Measurements from ENCODE around the gene SRGAP1.

The SRGAP1 gene

GRCh38 chr12:64090047-64090446 lies 245.5 kb downstream of the SRGAP1 start:
- no peak overlapping the region for H3K9ac ChIP-seq (ENCODE audit: low read length)
- H2BK120ac ChIP-seq (ENCODE audit: insufficient read depth, low read length, poor library complexity), result no peak overlapping the region
- no peak overlapping the region for H3K14ac ChIP-seq (ENCODE audit: low read length)
- no peak overlapping the region for H2BK12ac ChIP-seq (ENCODE audit: low read length)
- no peak overlapping the region for H4K91ac ChIP-seq (ENCODE audit: low read depth, low read length)
- no peaks in the 10 kb centered on the region for H3K79me2 ChIP-seq (ENCODE audit: control insufficient read depth, insufficient read depth, low read length, poor library complexity)
- H3K4me1 ChIP-seq (ENCODE audit: control insufficient read depth in 1 of 2, insufficient read depth in 2 of 2, low read length in 2 of 2), result peaks cover 0 to 5% of the 10 kb centered on the region in 2 experiments
- no peak overlapping the region for H3K18ac ChIP-seq (ENCODE audit: low read length)
- no peaks in the 10 kb centered on the region for H3K79me1 ChIP-seq (ENCODE audit: low read length)
- no peak overlapping the region for H3K27ac ChIP-seq (ENCODE audit: low read depth, low read length)
- no peak overlapping the region for H2AFZ ChIP-seq (ENCODE audit: insufficient read depth, low read length, poor library complexity)
- DNase-seq, result no peak
- no peak overlapping the region for H4K12ac ChIP-seq (ENCODE audit: low read depth, low read length)
- H3K23ac ChIP-seq (ENCODE audit: low read length), result no peak overlapping the region
- H3K27me3 ChIP-seq (ENCODE audit: insufficient read depth, low read length), result no peaks in the 10 kb centered on the region
- H4K8ac ChIP-seq (ENCODE audit: low read depth, low read length), result no peak overlapping the region
- no peak overlapping the region for H3K4ac ChIP-seq (ENCODE audit: low read depth, low read length)
- no peak overlapping the region for H3K4me3 ChIP-seq (ENCODE audit: low read depth, low read length)
- H2AK5ac ChIP-seq (ENCODE audit: low read length), result no peak overlapping the region
- no peak overlapping the region for H2BK5ac ChIP-seq (ENCODE audit: low read depth, low read length, poor library complexity)
- H3K36me3 ChIP-seq (ENCODE audit: control insufficient read depth in 1 of 2, insufficient read depth in 2 of 2, low read length in 2 of 2), result no peaks in the 10 kb centered on the region
- no peak overlapping the region for H3K4me2 ChIP-seq (ENCODE audit: low read length)
- WGBS (ENCODE audit: extremely low coverage, insufficient coverage, insufficient read length), result no CpG with 5 or more reads among the region's 1 CpG
- no peaks in the 10 kb centered on the region for H3K9me3 ChIP-seq (ENCODE audit: insufficient read depth, low read depth, low read length)

GRCh38 chr12:64091186-64091585 lies 246.7 kb downstream of the SRGAP1 start:
- no peak overlapping the region for H4K91ac ChIP-seq (ENCODE audit: low read depth, low read length)
- no peak overlapping the region for H3K9ac ChIP-seq (ENCODE audit: low read length)
- H3K4ac ChIP-seq (ENCODE audit: low read depth, low read length), result no peak overlapping the region
- H2BK120ac ChIP-seq (ENCODE audit: insufficient read depth, low read length, poor library complexity), result no peak overlapping the region
- H2BK12ac ChIP-seq (ENCODE audit: low read length), result no peak overlapping the region
- H3K27me3 ChIP-seq (ENCODE audit: insufficient read depth, low read length), result no peaks in the 10 kb centered on the region
- H3K23ac ChIP-seq (ENCODE audit: low read length), result no peak overlapping the region
- no peak overlapping the region for H4K12ac ChIP-seq (ENCODE audit: low read depth, low read length)
- no peak overlapping the region for H3K18ac ChIP-seq (ENCODE audit: low read length)
- peak overlapping the region; percentile 28 for H4K8ac ChIP-seq (ENCODE audit: low read depth, low read length)
- H3K27ac ChIP-seq (ENCODE audit: low read depth, low read length), result no peak overlapping the region
- WGBS (ENCODE audit: extremely low coverage, insufficient coverage, insufficient read length), result no CpG with 5 or more reads among the region's 4 CpGs
- H3K9me3 ChIP-seq (ENCODE audit: insufficient read depth, low read depth, low read length), result no peaks in the 10 kb centered on the region
- H2AK5ac ChIP-seq (ENCODE audit: low read length), result no peak overlapping the region
- no peak overlapping the region for H2AFZ ChIP-seq (ENCODE audit: insufficient read depth, low read length, poor library complexity)
- DNase-seq, result no peak
- no peak overlapping the region for H3K4me3 ChIP-seq (ENCODE audit: low read depth, low read length)
- H2BK5ac ChIP-seq (ENCODE audit: low read depth, low read length, poor library complexity), result no peak overlapping the region
- H3K79me1 ChIP-seq (ENCODE audit: low read length), result no peaks in the 10 kb centered on the region
- no peak overlapping the region for H3K4me2 ChIP-seq (ENCODE audit: low read length)
- no peak overlapping the region for H3K14ac ChIP-seq (ENCODE audit: low read length)
- no peaks in the 10 kb centered on the region for H3K36me3 ChIP-seq (ENCODE audit: control insufficient read depth in 1 of 2, insufficient read depth in 2 of 2, low read length in 2 of 2)
- no peaks in the 10 kb centered on the region for H3K79me2 ChIP-seq (ENCODE audit: control insufficient read depth, insufficient read depth, low read length, poor library complexity)
- H3K4me1 ChIP-seq (ENCODE audit: control insufficient read depth in 1 of 2, insufficient read depth in 2 of 2, low read length in 2 of 2), result peaks cover 0 to 5% of the 10 kb centered on the region in 2 experiments

GRCh38 chr12:64092507-64093196 lies 248.2 kb downstream of the SRGAP1 start:
- Histone ChIP-seq H2BK5ac (ENCODE audit: low read depth, low read length, poor library complexity) (no peak overlapping the region), H3K4me1 (ENCODE audit: control insufficient read depth in 1 of 2, insufficient read depth in 2 of 2, low read length in 2 of 2) (peaks cover 0 to 5% of the 10 kb centered on the region in 2 experiments), H3K79me2 (ENCODE audit: control insufficient read depth, insufficient read depth, low read length, poor library complexity) (no peaks in the 10 kb centered on the region), H3K79me1 (ENCODE audit: low read length) (no peaks in the 10 kb centered on the region), H3K18ac (ENCODE audit: low read length) (no peak overlapping the region), H3K4me3 (ENCODE audit: low read depth, low read length) (no peak overlapping the region), H3K9ac (ENCODE audit: low read length) (no peak overlapping the region), H4K8ac (ENCODE audit: low read depth, low read length) (no peak overlapping the region), H4K12ac (ENCODE audit: low read depth, low read length) (no peak overlapping the region), H3K4me2 (ENCODE audit: low read length) (no peak overlapping the region), H3K36me3 (ENCODE audit: control insufficient read depth in 1 of 2, insufficient read depth in 2 of 2, low read length in 2 of 2) (no peaks in the 10 kb centered on the region), H3K4ac (ENCODE audit: low read depth, low read length) (no peak overlapping the region), H2BK12ac (ENCODE audit: low read length) (no peak overlapping the region), H4K91ac (ENCODE audit: low read depth, low read length) (no peak overlapping the region), H3K27me3 (ENCODE audit: insufficient read depth, low read length) (no peaks in the 10 kb centered on the region), H2AK5ac (ENCODE audit: low read length) (no peak overlapping the region), H3K14ac (ENCODE audit: low read length) (no peak overlapping the region), H3K23ac (ENCODE audit: low read length) (no peak overlapping the region), H2AFZ (ENCODE audit: insufficient read depth, low read length, poor library complexity) (no peak overlapping the region), H3K27ac (ENCODE audit: low read depth, low read length) (no peak overlapping the region), H3K9me3 (ENCODE audit: insufficient read depth, low read depth, low read length) (no peaks in the 10 kb centered on the region), H2BK120ac (ENCODE audit: insufficient read depth, low read length, poor library complexity) (no peak overlapping the region)
- WGBS (ENCODE audit: extremely low coverage, insufficient coverage, insufficient read length), result no CpG with 5 or more reads among the region's 4 CpGs
- DNase-seq, result no peak

- no peak overlapping the region for H4K12ac ChIP-seq (ENCODE audit: low read depth, low read length)
- H3K14ac ChIP-seq (ENCODE audit: low read length), result no peak overlapping the region
- H3K9ac ChIP-seq (ENCODE audit: low read length), result no peak overlapping the region
- no peak overlapping the region for H4K8ac ChIP-seq (ENCODE audit: low read depth, low read length)
- H2AFZ ChIP-seq (ENCODE audit: insufficient read depth, low read length, poor library complexity), result no peak overlapping the region
- no peak overlapping the region for H3K18ac ChIP-seq (ENCODE audit: low read length)
- H3K79me2 ChIP-seq (ENCODE audit: control insufficient read depth, insufficient read depth, low read length, poor library complexity), result no peaks in the 10 kb centered on the region
- H3K4me1 ChIP-seq (ENCODE audit: control insufficient read depth in 1 of 2, insufficient read depth in 2 of 2, low read length in 2 of 2), result peaks cover 0 to 1% of the 10 kb centered on the region in 2 experiments
- H3K36me3 ChIP-seq (ENCODE audit: control insufficient read depth in 1 of 2, insufficient read depth in 2 of 2, low read length in 2 of 2), result no peaks in the 10 kb centered on the region
- no peaks in the 10 kb centered on the region for H3K27me3 ChIP-seq (ENCODE audit: insufficient read depth, low read length)
- H2BK120ac ChIP-seq (ENCODE audit: insufficient read depth, low read length, poor library complexity), result no peak overlapping the region
- no peak overlapping the region for H2BK5ac ChIP-seq (ENCODE audit: low read depth, low read length, poor library complexity)
- H3K27ac ChIP-seq (ENCODE audit: low read depth, low read length), result no peak overlapping the region
- no peak overlapping the region for H3K4me2 ChIP-seq (ENCODE audit: low read length)
- no peak overlapping the region for H3K23ac ChIP-seq (ENCODE audit: low read length)
- no CpG with 5 or more reads among the region's 3 CpGs for WGBS (ENCODE audit: extremely low coverage, insufficient coverage, insufficient read length)
- no peak overlapping the region for H2AK5ac ChIP-seq (ENCODE audit: low read length)
- DNase-seq, result no peak
- no peak overlapping the region for H3K4me3 ChIP-seq (ENCODE audit: low read depth, low read length)
- no peak overlapping the region for H2BK12ac ChIP-seq (ENCODE audit: low read length)
- no peak overlapping the region for H3K4ac ChIP-seq (ENCODE audit: low read depth, low read length)
- H4K91ac ChIP-seq (ENCODE audit: low read depth, low read length), result no peak overlapping the region
- H3K9me3 ChIP-seq (ENCODE audit: insufficient read depth, low read depth, low read length), result no peaks in the 10 kb centered on the region
- no peaks in the 10 kb centered on the region for H3K79me1 ChIP-seq (ENCODE audit: low read length)
These were observed 249.2 kb downstream of the SRGAP1 start for GRCh38 chr12:64093689-64094088.
